ENCODE results near the gene KRT80.

GRCh38 chr12:52180971-52181628 lies 10.7 kb downstream of the KRT80 start:
- TF ChIP-seq POLR2A (IDR thresholded peaks at IDR 0.05; ENCODE audit: low read depth, low read length), result no peak
- TF ChIP-seq POLR2AphosphoS5 (IDR thresholded peaks at IDR 0.05; ENCODE audit: low read depth, low read length), result no peak
- no peak for TF ChIP-seq TAF1 (IDR thresholded peaks at IDR 0.05; ENCODE audit: borderline replicate concordance, low read depth, low read length)

All from GM12892 (cell line).